Brain microvascular endothelial cell (primary cell): ENCODE measurements around the gene DOK1.
A peak's percentile ranks its signal among the peaks of the same experiment; 100 is the strongest.

Source experiments
- DNase-seq: peaks from one replicate; pipeline ENCODE4 v3.0.0-alpha.2; 2020
- H3K27ac ChIP-seq: fragments of 250-450 bp; sonication (Bioruptor Pico); 2 replicates; pipeline ENCODE4 v1.5.1; 2020; ENCODE audit warnings: mild to moderate bottlenecking, moderate library complexity
- H3K27me3 ChIP-seq: fragments of 250-450 bp; sonication (Bioruptor Pico); replicated peaks from 2 replicates; pipeline ENCODE4 v1.5.1; 2020; ENCODE audit warnings: mild to moderate bottlenecking
- H3K36me3 ChIP-seq: fragments of 250-450 bp; sonication (Bioruptor Pico); replicated peaks from 2 replicates; pipeline ENCODE4 v1.5.1; 2020; ENCODE audit warnings: mild to moderate bottlenecking
- H3K4me3 ChIP-seq: 2 replicates; pipeline ENCODE4 v1.5.1; 2011; ENCODE audit warnings: low read depth, mild to moderate bottlenecking, control low read depth, low read length, moderate library complexity
- CTCF ChIP-seq: IDR thresholded peaks from 2 replicates; pipeline ENCODE4 v1.5.1; 2011; ENCODE audit warnings: low read depth, mild to moderate bottlenecking, moderate library complexity, low read length, control low read depth, inconsistent platforms; ENCODE audit errors: missing control alignments
- in situ Hi-C: cut with HindIII; loops from 2 replicates; pipeline ENCODE4 v1.10.0; 2017; ENCODE audit warnings: low sequenced_read_pairs, low pct_ligation_motif_present

The DOK1 gene

GRCh38 chr2:74529357-74530238, 24.9 kb upstream of the DOK1 start, which contains the start of the genes AUP1 and HTRA2:
TSS of gene AUP1 (minus strand) at chr2:74529706. CDS start at chr2:74529629, 77 bp downstream.
TSS of gene HTRA2 (plus strand) at chr2:74529933. CDS start at chr2:74530007, 74 bp downstream.
- peaks cover 21% of the 10 kb centered on the region for H3K36me3 ChIP-seq
- TF ChIP-seq CTCF = no peak
- in situ Hi-C loops = no loop called here
- H3K27me3 ChIP-seq = no peaks in the 10 kb centered on the region
- H3K27ac ChIP-seq = peak within 1 kb of the TSS; percentile 76
- H3K4me3 ChIP-seq = peak within 1 kb of the TSS; percentile 99
- peak; percentile 99 for DNase-seq

GRCh38 chr2:74530239-74531187, 24.0 kb upstream of the DOK1 start:
- in situ Hi-C loops = no loop called here
- no peak for TF ChIP-seq CTCF
- no peak for DNase-seq
- Histone ChIP-seq H3K36me3 (peaks cover 21% of the 10 kb centered on the region), H3K27me3 (no peaks in the 10 kb centered on the region), H3K4me3 (peak overlapping the region; percentile 99), H3K27ac (peak overlapping the region; percentile 2)

- TF ChIP-seq CTCF = no peak
- no peak for DNase-seq
- Histone ChIP-seq H3K4me3 (no peak overlapping the region), H3K27ac (no peak overlapping the region), H3K36me3 (peaks cover 10% of the 10 kb centered on the region), H3K27me3 (no peaks in the 10 kb centered on the region)
- in situ Hi-C loops = no loop called here
These were observed 22.9 kb upstream of the DOK1 start for GRCh38 chr2:74531666-74532065.

DNA sequence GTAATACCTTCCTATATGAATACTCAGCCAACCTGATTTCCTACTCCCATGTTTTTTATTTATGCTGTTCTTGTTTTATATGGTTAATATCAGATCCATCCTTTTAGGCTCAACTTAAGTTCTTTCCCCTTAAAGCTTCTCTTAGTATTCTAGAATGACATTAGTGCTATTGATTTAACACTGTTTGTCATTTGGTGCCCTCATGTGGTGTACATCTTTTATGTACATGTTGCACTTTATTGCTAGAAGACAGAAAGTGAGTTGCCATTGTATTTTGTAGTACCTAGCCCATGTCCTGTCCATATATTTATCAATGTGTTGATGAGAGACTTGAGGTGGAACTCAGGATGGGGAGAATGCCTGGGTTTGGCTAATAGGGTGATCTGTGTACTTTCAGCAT, 22.3 kb upstream of the DOK1 start:
- Histone ChIP-seq H3K27me3 (no peaks in the 10 kb centered on the region), H3K4me3 (no peak overlapping the region), H3K27ac (no peak overlapping the region), H3K36me3 (peaks cover 4% of the 10 kb centered on the region)
- DNase-seq = no peak
- in situ Hi-C loops = no loop called here
- no peak for TF ChIP-seq CTCF

DNA sequence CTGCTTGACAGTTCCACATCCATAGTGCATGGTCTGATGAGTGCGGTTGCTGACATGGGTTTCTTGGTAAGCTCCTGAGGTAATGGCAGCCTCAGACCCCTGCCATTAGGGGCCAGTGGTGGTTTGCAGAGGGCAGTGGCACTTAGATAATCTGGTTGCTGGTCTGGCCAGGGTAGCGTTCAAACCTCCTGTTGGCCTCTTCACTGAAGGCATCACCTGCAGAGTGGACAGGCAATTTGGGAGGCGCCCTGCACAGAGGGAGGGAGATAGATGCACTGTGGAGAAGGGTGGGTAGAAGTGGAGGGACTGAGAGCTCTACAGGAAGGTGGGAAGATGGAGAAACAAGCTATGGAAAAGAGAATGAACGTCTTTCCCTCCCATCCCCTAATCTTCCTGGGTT, 21.1 kb upstream of the DOK1 start:
- no peak for DNase-seq
- no peak for TF ChIP-seq CTCF
- H3K36me3 ChIP-seq = peaks cover 3% of the 10 kb centered on the region
- in situ Hi-C loops = no loop called here
- H3K27ac ChIP-seq = no peak overlapping the region
- H3K4me3 ChIP-seq = no peak overlapping the region
- no peaks in the 10 kb centered on the region for H3K27me3 ChIP-seq
